ENCODE measurements around the gene IL37. TPM values are rescaled to one million over a fixed set of nuclear protein-coding genes. Genes with fewer than 3 reads are reported as not detected.

The IL37 gene
- total RNA-seq, 2 donors from 2014 or later = not detected

- Mint-ChIP-seq H3K27me3 (ENCODE audit: insufficient read depth) (no peaks in the 10 kb centered on the region), H3K4me1 (peaks cover 18% of the 10 kb centered on the region), H3K9me3 (peaks cover 51% of the 10 kb centered on the region), H3K27ac (no peak overlapping the region), H3K4me3 (no peak overlapping the region), H3K36me3 (ENCODE audit: low read depth) (peaks cover 7% of the 10 kb centered on the region)
- H3K4me1 ChIP-seq (ENCODE audit: control insufficient read depth, insufficient read depth, low read length) = no peaks in the 10 kb centered on the region
- H3K9me3 ChIP-seq (ENCODE audit: control insufficient read depth, low read length) = peaks cover 42% of the 10 kb centered on the region
- H3K27me3 ChIP-seq (ENCODE audit: control insufficient read depth, insufficient read depth, low read length, poor library complexity, severe bottlenecking) = no peaks in the 10 kb centered on the region
- 88 to 89% methylated on average over 4 to 7 of the region's 7 CpGs for WGBS, 2 experiments (ENCODE audit: insufficient coverage in 1 of 2, insufficient read length in 1 of 2)
- DNase-seq = no peak
- peak overlapping the region; percentile 32 for H3K4me3 ChIP-seq (ENCODE audit: low read length)
- no peak overlapping the region for H3K27ac ChIP-seq (ENCODE audit: low read depth, low read length)
- TF ChIP-seq CTCF (conservative IDR thresholded peaks at IDR 0.05) = no peak
- no peaks in the 10 kb centered on the region for H3K36me3 ChIP-seq (ENCODE audit: control insufficient read depth, insufficient read depth, low read length)
- H3K9ac ChIP-seq (ENCODE audit: extremely low read depth, low read length, poor library complexity, severe bottlenecking) = no peak overlapping the region
Observed at GRCh38 chr2:112867701-112868631, 43.0 kb upstream of the IL37 start.

- WGBS, 2 experiments (ENCODE audit: insufficient coverage in 1 of 2, insufficient read length in 1 of 2) = 76 to 87% methylated on average over 3 to 6 of the region's 7 CpGs
- Histone ChIP-seq H3K36me3 (ENCODE audit: control insufficient read depth, insufficient read depth, low read length) (no peaks in the 10 kb centered on the region), H3K4me3 (ENCODE audit: low read length) (no peak overlapping the region), H3K27ac (ENCODE audit: low read depth, low read length) (no peak overlapping the region), H3K9ac (ENCODE audit: extremely low read depth, low read length, poor library complexity, severe bottlenecking) (no peak overlapping the region), H3K27me3 (ENCODE audit: control insufficient read depth, insufficient read depth, low read length, poor library complexity, severe bottlenecking) (no peaks in the 10 kb centered on the region), H3K9me3 (ENCODE audit: control insufficient read depth, low read length) (peaks cover 32% of the 10 kb centered on the region), H3K4me1 (ENCODE audit: control insufficient read depth, insufficient read depth, low read length) (no peaks in the 10 kb centered on the region)
- Mint-ChIP-seq H3K9me3 (peaks cover 39% of the 10 kb centered on the region), H3K27me3 (ENCODE audit: insufficient read depth) (no peaks in the 10 kb centered on the region), H3K4me3 (no peak overlapping the region), H3K4me1 (peaks cover 18% of the 10 kb centered on the region), H3K36me3 (ENCODE audit: low read depth) (peaks cover 7% of the 10 kb centered on the region), H3K27ac (no peak overlapping the region)
- no peak for DNase-seq
- no peak for TF ChIP-seq CTCF (conservative IDR thresholded peaks at IDR 0.05)
Observed at GRCh38 chr2:112869258-112869842, 41.6 kb upstream of the IL37 start.

GRCh38 chr2:112870841-112871835 is 39.8 kb upstream of the IL37 start:
- Mint-ChIP-seq H3K4me1 (peaks cover 18% of the 10 kb centered on the region), H3K4me3 (no peak overlapping the region), H3K36me3 (ENCODE audit: low read depth) (peaks cover 3% of the 10 kb centered on the region), H3K9me3 (peaks cover 21% of the 10 kb centered on the region), H3K27ac (no peak overlapping the region), H3K27me3 (ENCODE audit: insufficient read depth) (no peaks in the 10 kb centered on the region)
- H3K27ac ChIP-seq (ENCODE audit: low read depth, low read length) = no peak overlapping the region
- H3K9me3 ChIP-seq (ENCODE audit: control insufficient read depth, low read length) = peaks cover 14% of the 10 kb centered on the region
- no peak overlapping the region for H3K9ac ChIP-seq (ENCODE audit: extremely low read depth, low read length, poor library complexity, severe bottlenecking)
- TF ChIP-seq CTCF (conservative IDR thresholded peaks at IDR 0.05) = no peak
- H3K4me1 ChIP-seq (ENCODE audit: control insufficient read depth, insufficient read depth, low read length) = no peaks in the 10 kb centered on the region
- DNase-seq = no peak
- no peaks in the 10 kb centered on the region for H3K27me3 ChIP-seq (ENCODE audit: control insufficient read depth, insufficient read depth, low read length, poor library complexity, severe bottlenecking)
- WGBS, 2 experiments (ENCODE audit: insufficient coverage in 1 of 2, insufficient read length in 1 of 2) = 80% methylated on average over 5 to 9 of the region's 9 CpGs
- no peak overlapping the region for H3K4me3 ChIP-seq (ENCODE audit: low read length)
- H3K36me3 ChIP-seq (ENCODE audit: control insufficient read depth, insufficient read depth, low read length) = no peaks in the 10 kb centered on the region
